Activated naive CD8-positive, alpha-beta T cell treated with anti-CD3 and anti-CD28 coated beads, Interleukin-2, amount 50 U/mL, for 24 hours (primary cell): ENCODE data around the gene ARRDC4.

Experiments
- ATAC-seq: fragments of 150-1000 bp; cut with Tn5 transposase; one replicate; pipeline ENCODE4 v1.10.0; 2021
- DNase-seq: peaks from one replicate; pipeline ENCODE4 v3.0.0; 2021
- H3K27ac Mint-ChIP-seq: one replicate; pipeline ENCODE4 v1.8.0; 2021; ENCODE audit warnings: mild to moderate bottlenecking, mixed read lengths
- H3K27me3 Mint-ChIP-seq: one replicate; pipeline ENCODE4 v1.8.0; 2021; ENCODE audit warnings: mixed read lengths
- H3K36me3 Mint-ChIP-seq: one replicate; pipeline ENCODE4 v1.8.0; 2021; ENCODE audit warnings: low read depth, mixed read lengths
- H3K4me1 Mint-ChIP-seq: one replicate; pipeline ENCODE4 v1.8.0; 2021; ENCODE audit warnings: mixed read lengths
- H3K4me3 Mint-ChIP-seq: one replicate; pipeline ENCODE4 v1.8.0; 2021; ENCODE audit warnings: mild to moderate bottlenecking, moderate library complexity, mixed read lengths
- H3K9me3 Mint-ChIP-seq: one replicate; pipeline ENCODE4 v1.8.0; 2021; ENCODE audit warnings: mixed read lengths

The ARRDC4 gene, protein sequence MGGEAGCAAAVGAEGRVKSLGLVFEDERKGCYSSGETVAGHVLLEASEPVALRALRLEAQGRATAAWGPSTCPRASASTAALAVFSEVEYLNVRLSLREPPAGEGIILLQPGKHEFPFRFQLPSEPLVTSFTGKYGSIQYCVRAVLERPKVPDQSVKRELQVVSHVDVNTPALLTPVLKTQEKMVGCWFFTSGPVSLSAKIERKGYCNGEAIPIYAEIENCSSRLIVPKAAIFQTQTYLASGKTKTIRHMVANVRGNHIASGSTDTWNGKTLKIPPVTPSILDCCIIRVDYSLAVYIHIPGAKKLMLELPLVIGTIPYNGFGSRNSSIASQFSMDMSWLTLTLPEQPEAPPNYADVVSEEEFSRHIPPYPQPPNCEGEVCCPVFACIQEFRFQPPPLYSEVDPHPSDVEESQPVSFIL

DNA sequence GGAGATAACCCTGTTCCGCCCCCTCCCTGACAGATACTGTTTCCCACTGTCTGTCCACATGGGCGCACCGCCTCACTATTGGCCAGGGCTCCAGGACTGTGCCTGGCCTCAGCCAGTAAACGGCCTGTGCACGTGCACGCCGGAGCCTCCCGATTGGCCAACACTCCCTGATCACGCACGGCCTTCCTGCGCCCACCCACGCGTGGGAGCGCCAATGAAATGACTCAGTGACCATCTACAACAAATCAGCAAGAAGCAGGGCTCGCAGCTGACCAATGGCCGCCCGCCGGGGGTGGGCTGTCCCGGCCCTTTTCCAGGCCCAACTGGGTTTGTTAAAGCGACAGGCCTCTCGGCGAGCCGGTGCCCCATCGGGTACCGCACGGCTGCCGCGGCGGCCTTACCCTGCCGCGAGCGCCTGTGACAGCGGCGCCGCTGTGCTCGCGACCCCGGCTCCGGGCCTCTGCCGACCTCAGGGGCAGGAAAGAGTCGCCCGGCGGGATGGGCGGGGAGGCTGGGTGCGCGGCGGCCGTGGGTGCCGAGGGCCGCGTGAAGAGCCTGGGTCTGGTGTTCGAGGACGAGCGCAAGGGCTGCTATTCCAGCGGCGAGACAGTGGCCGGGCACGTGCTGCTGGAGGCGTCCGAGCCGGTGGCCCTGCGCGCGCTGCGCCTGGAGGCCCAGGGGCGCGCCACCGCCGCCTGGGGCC, at the start of gene ARRDC4:
ARRDC4 (plus strand) TSS at position 340 of the 703 bp plus-strand sequence; CDS start at position 499, 159 bp downstream.
- H3K27me3 Mint-ChIP-seq, result peaks cover 5% of the 10 kb centered on the region
- no peaks in the 10 kb centered on the region for H3K9me3 Mint-ChIP-seq
- DNase-seq (peak; percentile 95), ATAC-seq (peak; percentile 99)
- peaks cover 20% of the 10 kb centered on the region for H3K4me1 Mint-ChIP-seq
- peak within 1 kb of the TSS; percentile 94 for H3K27ac Mint-ChIP-seq
- peak within 1 kb of the TSS; percentile 78 for H3K4me3 Mint-ChIP-seq
- H3K36me3 Mint-ChIP-seq, result peaks cover 3% of the 10 kb centered on the region

DNA sequence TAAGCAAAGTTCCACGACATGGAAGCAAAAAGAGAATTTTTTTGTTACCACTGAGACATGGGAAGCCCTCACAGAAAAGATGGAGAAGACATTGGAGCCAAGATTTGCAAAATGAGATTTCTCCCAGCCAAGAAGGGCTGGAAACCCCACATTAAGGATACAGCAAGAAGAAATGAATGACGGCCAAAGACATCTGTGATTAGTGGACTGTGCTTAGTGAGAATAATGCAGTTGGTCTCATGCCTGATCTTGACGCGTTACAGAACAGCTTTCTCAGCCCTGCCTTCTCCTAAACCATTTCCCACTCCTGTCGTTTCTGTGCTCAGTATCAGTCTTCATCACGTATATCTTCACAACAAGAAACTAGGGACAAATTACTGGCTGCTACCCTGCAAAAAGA, 45.8 kb upstream of the ARRDC4 start:
- no peaks in the 10 kb centered on the region for H3K4me1 Mint-ChIP-seq
- H3K9me3 Mint-ChIP-seq, result no peaks in the 10 kb centered on the region
- no peak overlapping the region for H3K4me3 Mint-ChIP-seq
- no peak overlapping the region for H3K27ac Mint-ChIP-seq
- H3K36me3 Mint-ChIP-seq, result no peaks in the 10 kb centered on the region
- ATAC-seq, result no peak
- no peak for DNase-seq
- no peaks in the 10 kb centered on the region for H3K27me3 Mint-ChIP-seq

DNA sequence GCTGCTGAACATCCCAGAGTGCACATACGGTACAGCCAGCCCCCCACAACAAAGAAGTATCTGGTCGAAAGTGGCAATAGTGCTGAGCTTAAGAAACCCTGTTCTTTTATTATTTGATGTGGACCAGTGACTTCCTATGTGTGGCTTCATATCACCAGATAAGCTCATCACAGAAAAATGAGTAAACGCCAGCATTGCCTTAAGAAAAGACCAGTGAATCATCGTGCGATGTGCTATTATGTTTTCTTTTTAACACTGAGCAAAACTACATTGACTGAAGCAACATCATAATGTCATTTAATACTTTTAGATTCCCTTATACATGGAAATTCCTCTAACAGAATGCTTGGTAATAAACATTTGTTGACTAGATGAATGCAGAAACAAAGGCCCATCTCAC, 45.2 kb upstream of the ARRDC4 start:
- ATAC-seq (no peak), DNase-seq (no peak)
- H3K9me3 Mint-ChIP-seq, result no peaks in the 10 kb centered on the region
- H3K27ac Mint-ChIP-seq, result no peak overlapping the region
- H3K27me3 Mint-ChIP-seq, result no peaks in the 10 kb centered on the region
- no peaks in the 10 kb centered on the region for H3K36me3 Mint-ChIP-seq
- no peak overlapping the region for H3K4me3 Mint-ChIP-seq
- no peaks in the 10 kb centered on the region for H3K4me1 Mint-ChIP-seq

DNA sequence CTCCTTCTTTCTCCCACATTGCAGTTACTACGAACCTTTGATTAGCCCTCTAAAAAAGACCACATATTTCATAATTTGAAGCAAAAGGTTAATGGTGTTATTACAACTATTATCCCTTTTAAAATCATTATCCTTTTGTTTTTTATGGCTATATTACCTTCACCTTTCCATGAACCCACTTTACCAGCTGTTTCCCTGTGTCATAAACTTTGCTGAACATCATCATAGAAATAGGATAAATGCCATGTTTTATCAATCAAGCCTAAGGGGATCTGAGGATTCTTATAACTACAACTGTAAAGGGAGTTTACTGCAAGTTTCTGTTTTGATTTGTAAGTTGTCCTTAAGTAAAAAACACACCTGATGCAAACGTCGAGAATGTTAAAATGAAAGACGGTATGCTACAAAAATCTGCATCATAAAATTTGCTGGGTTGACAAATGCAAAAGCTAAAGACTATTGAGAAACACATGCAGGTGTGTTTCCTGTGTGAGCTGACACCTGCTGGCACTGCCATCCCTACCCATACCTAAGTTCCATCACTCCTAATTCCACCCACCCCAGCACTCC, 39.1 kb upstream of the ARRDC4 start:
- Mint-ChIP-seq H3K36me3 (no peaks in the 10 kb centered on the region), H3K9me3 (peaks cover 12% of the 10 kb centered on the region), H3K4me1 (no peaks in the 10 kb centered on the region), H3K4me3 (no peak overlapping the region), H3K27me3 (peaks cover 2% of the 10 kb centered on the region), H3K27ac (no peak overlapping the region)
- DNase-seq (no peak), ATAC-seq (no peak)

DNA sequence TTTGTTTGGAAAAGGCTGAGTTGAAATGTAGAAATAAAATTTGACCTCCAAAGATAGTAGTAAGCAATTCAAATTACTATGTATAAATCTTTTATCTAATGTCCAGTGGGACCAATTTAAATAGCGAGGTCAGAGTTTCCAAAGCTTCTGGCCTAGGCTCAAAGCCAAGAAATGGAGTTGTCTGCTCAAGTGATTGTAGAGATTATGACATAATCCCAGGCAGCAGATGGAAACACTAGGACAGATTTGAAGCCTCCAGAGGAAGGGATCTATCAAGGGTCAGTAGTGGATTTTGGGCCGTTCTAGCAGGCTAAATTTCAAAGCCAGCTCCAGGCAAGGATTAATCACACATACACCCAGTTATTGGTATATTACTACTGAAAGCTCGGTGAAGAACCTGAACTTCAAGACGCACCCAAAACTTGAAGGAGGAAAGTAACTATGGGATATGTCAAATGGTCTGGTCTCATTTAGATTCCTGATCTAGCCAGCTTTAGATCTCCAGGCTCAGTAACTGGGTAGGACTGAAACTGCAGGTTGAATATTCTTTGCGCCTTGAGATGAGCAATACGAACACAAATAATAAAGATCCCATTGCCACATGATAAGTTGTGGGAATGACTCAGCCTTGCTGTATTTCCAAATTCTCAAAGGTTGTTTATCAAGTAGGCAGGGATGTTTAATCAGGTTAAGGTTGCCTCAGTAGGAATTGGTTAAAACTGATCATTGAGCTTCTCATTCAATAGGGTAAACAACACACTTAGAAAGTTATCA, 30.9 kb upstream of the ARRDC4 start:
- no peak overlapping the region for H3K4me3 Mint-ChIP-seq
- no peaks in the 10 kb centered on the region for H3K4me1 Mint-ChIP-seq
- DNase-seq (no peak), ATAC-seq (no peak)
- H3K9me3 Mint-ChIP-seq, result peaks cover 13% of the 10 kb centered on the region
- H3K27ac Mint-ChIP-seq, result no peak overlapping the region
- peaks cover 2% of the 10 kb centered on the region for H3K36me3 Mint-ChIP-seq
- no peaks in the 10 kb centered on the region for H3K27me3 Mint-ChIP-seq

DNA sequence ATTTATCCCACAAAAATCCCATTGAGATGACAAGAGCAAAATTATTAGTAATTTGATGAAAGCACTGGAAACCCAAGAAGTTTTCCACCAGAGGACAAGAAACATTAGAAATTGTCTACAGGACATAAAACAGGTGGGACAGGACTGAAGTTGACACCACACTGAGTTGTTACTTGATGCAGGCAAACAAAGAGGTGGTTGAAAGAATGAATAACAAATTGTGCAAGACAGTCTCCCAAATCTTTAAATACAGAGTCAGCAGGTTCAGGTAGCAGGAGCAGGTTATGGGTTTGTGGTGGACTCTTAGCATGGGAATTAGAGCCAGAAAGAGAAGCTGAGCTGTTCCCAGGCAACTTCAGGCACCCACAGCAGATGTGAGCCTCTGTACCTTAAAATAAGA, 30.3 kb upstream of the ARRDC4 start:
- H3K27ac Mint-ChIP-seq, result no peak overlapping the region
- ATAC-seq (no peak), DNase-seq (no peak)
- no peak overlapping the region for H3K4me3 Mint-ChIP-seq
- no peaks in the 10 kb centered on the region for H3K27me3 Mint-ChIP-seq
- H3K36me3 Mint-ChIP-seq, result peaks cover 2% of the 10 kb centered on the region
- H3K4me1 Mint-ChIP-seq, result no peaks in the 10 kb centered on the region
- H3K9me3 Mint-ChIP-seq, result peaks cover 15% of the 10 kb centered on the region

DNA sequence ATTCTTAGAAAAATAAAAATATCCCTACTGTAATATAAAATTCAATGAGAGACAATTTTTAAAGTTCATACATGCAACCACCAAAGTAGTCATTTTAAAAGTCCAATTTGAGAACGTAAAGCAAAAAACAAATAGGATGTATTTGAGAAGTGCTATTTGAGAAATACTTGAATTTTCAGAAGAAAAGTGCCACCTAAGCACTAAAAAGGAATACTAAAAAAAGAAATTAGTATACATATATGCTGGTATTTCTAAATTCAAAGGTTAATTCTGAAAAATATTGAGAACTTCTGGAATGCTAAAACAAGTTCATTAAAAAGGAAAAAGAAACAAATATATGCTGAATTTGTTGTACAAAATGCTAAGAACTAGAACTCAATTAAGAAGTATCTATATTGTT, 29.2 kb upstream of the ARRDC4 start:
- Mint-ChIP-seq H3K27me3 (no peaks in the 10 kb centered on the region), H3K4me1 (no peaks in the 10 kb centered on the region), H3K36me3 (peaks cover 2% of the 10 kb centered on the region), H3K4me3 (no peak overlapping the region), H3K27ac (no peak overlapping the region), H3K9me3 (peaks cover 24% of the 10 kb centered on the region)
- DNase-seq (no peak), ATAC-seq (no peak)

DNA sequence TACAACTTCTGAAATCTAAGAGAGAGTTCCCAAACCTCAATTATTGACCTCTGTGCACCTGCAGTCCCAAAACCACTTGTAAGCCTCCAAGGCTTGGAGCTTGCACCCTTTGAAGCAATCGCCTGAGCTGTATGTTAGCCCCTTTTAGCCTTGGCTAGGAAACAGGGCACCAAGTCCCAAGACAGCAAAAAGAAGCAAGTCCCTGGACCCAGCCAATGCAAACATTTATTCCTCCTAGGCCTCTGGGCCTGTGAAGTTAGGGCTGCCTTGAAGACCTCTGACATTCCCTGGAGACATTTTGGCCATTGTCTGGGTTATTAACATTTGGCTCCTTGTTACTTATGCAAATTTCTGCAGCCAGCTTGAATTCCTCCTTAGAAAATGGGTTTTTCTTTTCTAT, 26.9 kb upstream of the ARRDC4 start:
- Mint-ChIP-seq H3K36me3 (peaks cover 2% of the 10 kb centered on the region), H3K4me3 (no peak overlapping the region), H3K9me3 (peaks cover 24% of the 10 kb centered on the region), H3K27me3 (no peaks in the 10 kb centered on the region), H3K27ac (no peak overlapping the region), H3K4me1 (no peaks in the 10 kb centered on the region)
- DNase-seq (no peak), ATAC-seq (no peak)

DNA sequence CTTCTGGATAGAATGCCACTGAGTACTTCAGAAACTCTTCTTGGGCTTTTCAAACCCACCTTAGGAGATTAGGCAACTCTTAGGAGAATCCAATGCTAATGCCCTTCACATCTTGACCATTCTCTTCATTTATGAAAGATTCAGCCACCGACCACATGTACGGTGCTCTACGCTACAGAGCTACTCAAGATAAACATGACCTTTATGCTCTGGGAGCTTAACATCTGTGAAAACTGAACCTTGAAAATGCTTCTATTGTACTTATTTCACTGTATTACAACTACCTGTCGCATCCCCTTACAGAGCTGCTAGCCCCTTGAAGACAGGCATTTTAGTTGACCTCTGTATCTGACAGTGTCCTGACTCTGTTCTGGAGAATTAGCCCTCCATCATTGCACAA, 19.5 kb upstream of the ARRDC4 start:
- H3K4me1 Mint-ChIP-seq, result no peaks in the 10 kb centered on the region
- no peak for ATAC-seq
- H3K4me3 Mint-ChIP-seq, result no peak overlapping the region
- no peak for DNase-seq
- no peaks in the 10 kb centered on the region for H3K27me3 Mint-ChIP-seq
- peaks cover 1% of the 10 kb centered on the region for H3K9me3 Mint-ChIP-seq
- H3K36me3 Mint-ChIP-seq, result no peaks in the 10 kb centered on the region
- H3K27ac Mint-ChIP-seq, result no peak overlapping the region

DNA sequence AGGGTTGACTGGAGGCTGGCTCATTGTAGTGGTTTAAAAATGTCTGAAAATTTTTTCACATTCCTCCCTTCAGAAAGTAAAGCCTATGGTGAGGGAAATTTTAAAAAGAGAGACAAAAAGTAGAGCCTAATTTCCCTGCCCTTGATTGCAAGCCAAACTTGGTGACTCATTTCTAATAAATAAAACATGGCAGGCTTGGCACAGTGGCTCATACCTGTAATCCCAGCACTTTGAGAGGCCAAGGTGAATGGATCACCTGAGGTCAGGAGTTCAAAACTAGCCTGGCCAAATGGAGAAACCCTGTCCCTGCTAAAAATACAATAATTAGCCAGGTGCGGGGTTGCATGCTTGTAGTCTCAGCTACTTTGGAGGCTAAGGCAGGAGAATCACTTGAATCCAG, 18.9 kb upstream of the ARRDC4 start:
- no peaks in the 10 kb centered on the region for H3K4me1 Mint-ChIP-seq
- no peaks in the 10 kb centered on the region for H3K27me3 Mint-ChIP-seq
- no peak overlapping the region for H3K4me3 Mint-ChIP-seq
- no peaks in the 10 kb centered on the region for H3K9me3 Mint-ChIP-seq
- no peaks in the 10 kb centered on the region for H3K36me3 Mint-ChIP-seq
- ATAC-seq, result no peak
- no peak overlapping the region for H3K27ac Mint-ChIP-seq
- no peak for DNase-seq

DNA sequence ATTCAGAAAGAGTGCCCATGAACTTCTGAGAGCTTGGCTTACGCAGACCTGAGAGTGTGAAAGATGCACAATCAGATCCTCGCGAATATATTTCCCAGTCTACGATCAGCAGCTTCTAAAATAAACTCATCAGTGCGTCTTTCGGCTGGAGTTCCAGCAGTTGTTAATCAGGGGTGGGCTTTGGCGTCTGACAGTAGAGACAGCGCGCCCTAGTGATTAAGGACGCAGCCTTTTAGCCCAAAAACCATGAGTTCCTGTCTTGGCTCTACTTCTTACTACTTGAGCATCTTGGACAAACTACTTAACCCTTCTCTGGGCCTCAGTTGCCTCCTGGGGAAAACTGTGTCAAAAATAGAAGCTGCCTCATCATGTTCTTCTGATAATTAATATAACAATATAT, 15.8 kb upstream of the ARRDC4 start:
- Mint-ChIP-seq H3K27ac (no peak overlapping the region), H3K9me3 (no peaks in the 10 kb centered on the region), H3K27me3 (no peaks in the 10 kb centered on the region), H3K4me1 (no peaks in the 10 kb centered on the region), H3K36me3 (no peaks in the 10 kb centered on the region), H3K4me3 (no peak overlapping the region)
- DNase-seq (no peak), ATAC-seq (no peak)

DNA sequence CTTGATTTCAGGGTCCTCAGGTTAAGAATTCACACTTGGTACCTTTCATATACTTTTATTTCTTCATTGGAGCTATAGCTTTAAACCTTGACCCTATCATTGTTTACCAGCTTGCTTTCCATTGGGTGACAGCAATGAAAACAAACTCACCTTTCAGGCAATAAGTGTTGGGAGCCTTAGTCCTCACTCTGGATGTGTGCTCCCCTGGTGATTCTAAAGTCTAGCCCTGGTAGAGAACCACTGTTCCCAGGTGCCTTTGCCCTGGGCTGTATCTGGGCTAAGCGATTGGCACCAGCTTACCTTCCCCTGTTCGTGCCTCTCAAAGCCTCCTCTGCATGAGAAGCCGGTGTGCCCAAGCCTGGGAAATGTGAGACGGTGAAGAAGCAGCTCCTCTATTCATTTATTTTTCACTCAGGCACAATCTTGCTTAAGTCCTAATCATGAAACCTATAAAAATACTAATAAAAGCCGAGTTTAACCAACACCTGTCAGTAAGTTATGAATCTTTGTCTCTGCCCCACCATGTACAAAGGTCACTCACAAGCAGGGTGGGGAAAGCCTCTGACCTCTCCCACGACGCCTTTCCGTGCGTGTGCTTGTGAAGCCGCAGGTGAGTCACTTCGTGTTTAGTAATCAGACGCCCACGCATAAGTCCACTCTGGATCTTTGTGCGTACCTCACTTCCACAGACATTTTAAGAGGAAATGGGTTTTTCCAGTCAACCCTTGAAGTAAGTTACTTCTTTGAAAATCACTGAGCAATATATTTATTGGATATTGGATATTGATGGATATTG, 12.8 kb upstream of the ARRDC4 start:
- H3K4me3 Mint-ChIP-seq, result no peak overlapping the region
- no peaks in the 10 kb centered on the region for H3K4me1 Mint-ChIP-seq
- no peaks in the 10 kb centered on the region for H3K9me3 Mint-ChIP-seq
- no peak overlapping the region for H3K27ac Mint-ChIP-seq
- H3K36me3 Mint-ChIP-seq, result no peaks in the 10 kb centered on the region
- ATAC-seq, result no peak
- DNase-seq, result no peak
- no peaks in the 10 kb centered on the region for H3K27me3 Mint-ChIP-seq

DNA sequence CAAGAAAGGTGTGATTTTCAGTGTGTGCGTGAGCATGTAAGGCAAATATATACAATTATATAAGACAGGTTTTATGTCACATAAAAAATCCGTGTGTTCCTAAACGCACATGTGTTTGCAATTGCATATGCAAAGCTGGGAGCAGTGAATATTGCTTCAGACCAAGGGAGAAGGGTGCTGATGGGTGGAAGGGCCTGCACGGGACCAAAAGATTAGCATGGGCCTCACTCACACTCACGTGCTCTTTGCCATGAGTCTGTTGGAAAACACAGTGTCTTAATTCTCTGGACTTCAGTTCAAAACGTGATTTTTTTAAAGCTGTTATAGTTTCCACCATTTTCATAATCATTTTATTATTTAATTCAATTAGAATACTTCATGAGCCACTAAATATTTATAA, 7.2 kb upstream of the ARRDC4 start:
- H3K27me3 Mint-ChIP-seq, result no peaks in the 10 kb centered on the region
- no peak overlapping the region for H3K27ac Mint-ChIP-seq
- DNase-seq (no peak), ATAC-seq (no peak)
- no peaks in the 10 kb centered on the region for H3K4me1 Mint-ChIP-seq
- no peak overlapping the region for H3K4me3 Mint-ChIP-seq
- no peaks in the 10 kb centered on the region for H3K9me3 Mint-ChIP-seq
- H3K36me3 Mint-ChIP-seq, result no peaks in the 10 kb centered on the region

DNA sequence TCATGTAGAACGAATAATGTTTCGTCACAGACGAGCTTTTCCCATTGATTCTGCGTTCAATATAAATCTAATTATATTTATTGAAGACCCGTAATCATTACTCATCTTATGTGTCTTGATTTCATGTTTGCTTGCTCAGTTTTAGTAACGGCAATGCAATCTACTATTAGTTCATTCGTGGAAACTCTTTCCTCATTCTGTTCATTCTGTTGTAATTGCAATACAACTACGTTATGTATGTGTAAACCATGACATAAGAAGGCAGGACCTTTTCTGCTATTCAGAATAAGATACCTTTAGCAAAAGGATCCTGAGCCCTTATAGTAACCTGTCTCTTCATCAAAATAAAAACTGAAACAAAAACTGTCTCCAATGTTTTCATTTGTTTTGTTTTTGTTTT, 6.8 kb upstream of the ARRDC4 start:
- Mint-ChIP-seq H3K27me3 (no peaks in the 10 kb centered on the region), H3K4me3 (no peak overlapping the region), H3K4me1 (no peaks in the 10 kb centered on the region), H3K27ac (no peak overlapping the region), H3K36me3 (no peaks in the 10 kb centered on the region), H3K9me3 (no peaks in the 10 kb centered on the region)
- ATAC-seq (no peak), DNase-seq (no peak)
